Panc1 (cell line): ENCODE measurements around the gene OPTN.

ENCODE experiments used
- CTCF ChIP-seq: fragments of 450-650 bp; IDR thresholded peaks from 2 replicates; pipeline ENCODE4 v1.5.1; 2017; ENCODE audit warnings: mild to moderate bottlenecking
- POLR2AphosphoS5 ChIP-seq: IDR thresholded peaks from 2 replicates; pipeline ENCODE4 v1.6.1; 2012; ENCODE audit warnings: mild to moderate bottlenecking, low read depth, low read length, moderate library complexity
- TF ChIP-seq, protein P1 (sequence below), 2 experiments: IDR thresholded peaks; 2 replicates each; pipeline ENCODE4 v1.6.1; 2011 to 2012; ENCODE audit warnings: low read depth in 2 of 2, control low read depth in 1 of 2, low read length in 1 of 2, mild to moderate bottlenecking in 1 of 2, moderate library complexity in 1 of 2; ENCODE audit not compliant: insufficient read depth in 1 of 2

GRCh38 chr10:13074563-13075451 lies 25.2 kb upstream of the OPTN start:
- TF ChIP-seq CTCF (peak; percentile 89), POLR2AphosphoS5 (no peak)
- TF ChIP-seq, protein P1, sequence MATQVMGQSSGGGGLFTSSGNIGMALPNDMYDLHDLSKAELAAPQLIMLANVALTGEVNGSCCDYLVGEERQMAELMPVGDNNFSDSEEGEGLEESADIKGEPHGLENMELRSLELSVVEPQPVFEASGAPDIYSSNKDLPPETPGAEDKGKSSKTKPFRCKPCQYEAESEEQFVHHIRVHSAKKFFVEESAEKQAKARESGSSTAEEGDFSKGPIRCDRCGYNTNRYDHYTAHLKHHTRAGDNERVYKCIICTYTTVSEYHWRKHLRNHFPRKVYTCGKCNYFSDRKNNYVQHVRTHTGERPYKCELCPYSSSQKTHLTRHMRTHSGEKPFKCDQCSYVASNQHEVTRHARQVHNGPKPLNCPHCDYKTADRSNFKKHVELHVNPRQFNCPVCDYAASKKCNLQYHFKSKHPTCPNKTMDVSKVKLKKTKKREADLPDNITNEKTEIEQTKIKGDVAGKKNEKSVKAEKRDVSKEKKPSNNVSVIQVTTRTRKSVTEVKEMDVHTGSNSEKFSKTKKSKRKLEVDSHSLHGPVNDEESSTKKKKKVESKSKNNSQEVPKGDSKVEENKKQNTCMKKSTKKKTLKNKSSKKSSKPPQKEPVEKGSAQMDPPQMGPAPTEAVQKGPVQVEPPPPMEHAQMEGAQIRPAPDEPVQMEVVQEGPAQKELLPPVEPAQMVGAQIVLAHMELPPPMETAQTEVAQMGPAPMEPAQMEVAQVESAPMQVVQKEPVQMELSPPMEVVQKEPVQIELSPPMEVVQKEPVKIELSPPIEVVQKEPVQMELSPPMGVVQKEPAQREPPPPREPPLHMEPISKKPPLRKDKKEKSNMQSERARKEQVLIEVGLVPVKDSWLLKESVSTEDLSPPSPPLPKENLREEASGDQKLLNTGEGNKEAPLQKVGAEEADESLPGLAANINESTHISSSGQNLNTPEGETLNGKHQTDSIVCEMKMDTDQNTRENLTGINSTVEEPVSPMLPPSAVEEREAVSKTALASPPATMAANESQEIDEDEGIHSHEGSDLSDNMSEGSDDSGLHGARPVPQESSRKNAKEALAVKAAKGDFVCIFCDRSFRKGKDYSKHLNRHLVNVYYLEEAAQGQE (IDR thresholded peaks at IDR 0.05; ENCODE audit: insufficient read depth in 1 of 2, low read depth in 2 of 2, low read length in 1 of 2), result no peak
